Subcutaneous abdominal adipose tissue (tissue), 5 donors: Measurements from ENCODE around the gene PIP5K1A.

Source experiments
- H3K27ac ChIP-seq: one replicate; pipeline ENCODE4 v1.7.0; 2013; ENCODE audit warnings: low read depth, mild to moderate bottlenecking, inconsistent platforms, low read length, moderate library complexity
- H3K27me3 ChIP-seq, 5 donors: one replicate each; pipeline ENCODE4 v1.7.0; 2013; ENCODE audit warnings: low read length in 5 of 5, inconsistent platforms in 1 of 5; ENCODE audit not compliant: control insufficient read depth in 5 of 5, insufficient read depth in 4 of 5
- H3K36me3 ChIP-seq, 5 donors: one replicate each; pipeline ENCODE4 v1.7.0; 2013; ENCODE audit warnings: low read length in 5 of 5; ENCODE audit not compliant: control insufficient read depth in 5 of 5, insufficient read depth in 5 of 5
- H3K4me1 ChIP-seq, 5 donors: one replicate each; pipeline ENCODE4 v1.7.0; 2013; ENCODE audit warnings: low read length in 5 of 5, mild to moderate bottlenecking in 3 of 5, moderate library complexity in 1 of 5; ENCODE audit not compliant: control insufficient read depth in 5 of 5, insufficient read depth in 5 of 5
- H3K4me3 ChIP-seq, 5 donors: one replicate each; pipeline ENCODE4 v1.7.0; 2013; ENCODE audit warnings: low read length in 5 of 5, low read depth in 1 of 5
- H3K9ac ChIP-seq, 5 donors: one replicate each; pipeline ENCODE4 v1.7.0; 2013; ENCODE audit warnings: low read length in 5 of 5, mild to moderate bottlenecking in 4 of 5, moderate library complexity in 3 of 5
- H3K9me3 ChIP-seq, 5 donors: one replicate each; pipeline ENCODE4 v1.7.0; 2013; ENCODE audit warnings: low read length in 5 of 5; ENCODE audit not compliant: control insufficient read depth in 5 of 5
- donor health status: healthy.
- donor health status: healthy.
- donor health status: healthy.
- donor health status: healthy.
- donor health status: healthy.

PIP5K1A gene

DNA sequence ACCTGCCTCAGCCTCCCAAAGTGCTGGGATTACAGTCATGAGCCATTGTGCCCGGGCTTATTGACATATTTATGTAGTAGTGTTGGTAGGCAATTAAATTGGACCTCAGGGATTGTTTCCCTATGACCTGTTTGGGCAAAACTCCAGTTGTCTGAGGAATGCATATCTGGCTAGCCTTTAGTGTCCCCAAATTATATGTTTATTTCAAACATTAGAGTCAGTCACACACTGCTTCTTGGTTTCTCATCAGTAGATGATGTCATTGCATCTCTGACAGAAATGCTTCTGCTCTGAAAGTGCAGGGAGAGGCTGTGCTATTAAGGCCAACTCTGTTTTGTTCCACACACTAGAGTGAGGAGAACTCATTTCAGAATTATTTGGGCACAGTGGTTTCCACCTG, 12.5 kb downstream of the PIP5K1A start:
- Histone ChIP-seq H3K36me3 (peaks cover 0 to 37% (median 16%) of the 10 kb centered on the region in 5 donors), H3K4me1 (peaks cover 0 to 9% (median 3%) of the 10 kb centered on the region in 5 donors)

DNA sequence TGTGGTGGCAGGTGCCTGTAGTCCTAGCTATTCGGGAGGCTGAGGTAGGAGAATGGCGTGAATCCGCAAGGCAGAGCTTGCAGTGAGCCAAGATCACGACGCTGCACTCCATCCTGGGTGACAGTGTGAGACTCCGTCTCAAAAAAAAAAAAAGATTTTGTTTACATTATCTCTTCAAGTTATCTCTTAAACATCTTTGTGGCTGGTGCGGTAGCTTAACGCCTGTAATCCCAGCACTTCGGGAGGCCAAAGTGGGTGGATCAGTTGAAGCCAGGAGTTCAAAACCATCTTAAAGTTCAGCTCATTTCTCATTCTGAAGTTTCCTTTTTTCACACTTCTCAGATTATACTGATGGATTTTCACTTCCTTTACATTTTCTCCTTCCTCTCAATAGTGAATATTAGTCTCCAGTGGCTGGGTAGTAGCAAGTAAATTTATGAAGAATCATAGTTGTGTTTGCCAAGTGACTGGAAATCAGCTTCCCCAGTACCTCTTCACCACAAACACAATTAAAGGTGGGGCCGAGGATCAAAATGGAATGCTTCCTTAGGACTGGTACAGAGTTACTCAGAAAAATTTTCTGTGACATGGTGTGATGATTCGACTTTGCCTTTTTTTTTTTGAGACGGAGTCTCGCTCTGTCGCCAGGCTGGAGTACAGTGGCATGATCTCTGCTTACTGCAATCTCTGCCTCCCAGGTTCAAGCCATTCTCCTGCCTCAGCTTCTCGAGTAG, 13.8 kb downstream of the PIP5K1A start:
- no peaks in the 10 kb centered on the region for H3K9me3 ChIP-seq
- peaks cover 0 to 9% (median 3%) of the 10 kb centered on the region in 5 donors for H3K4me1 ChIP-seq
- H3K27ac ChIP-seq = no peak overlapping the region
- no peaks in the 10 kb centered on the region for H3K27me3 ChIP-seq
- peaks cover 0 to 29% (median 14%) of the 10 kb centered on the region in 5 donors for H3K36me3 ChIP-seq
- H3K9ac ChIP-seq = no peak overlapping the region
- no peak overlapping the region for H3K4me3 ChIP-seq

More for the DNA sequence above, 12.5 kb downstream of the PIP5K1A start:
- H3K9ac ChIP-seq = no peak overlapping the region
- no peaks in the 10 kb centered on the region for H3K27me3 ChIP-seq
- H3K9me3 ChIP-seq = no peaks in the 10 kb centered on the region
- no peak overlapping the region for H3K27ac ChIP-seq
- H3K4me3 ChIP-seq = no peak overlapping the region

GRCh38 chr1:151213560-151213959, 15.2 kb downstream of the PIP5K1A start:
- H3K27me3 ChIP-seq = no peaks in the 10 kb centered on the region
- H3K9me3 ChIP-seq = no peaks in the 10 kb centered on the region
- no peak overlapping the region for H3K4me3 ChIP-seq
- H3K9ac ChIP-seq = peak overlapping the region in 1 of 5 donors; percentile 41
- peaks cover 1 to 11% (median 3%) of the 10 kb centered on the region in 5 donors for H3K4me1 ChIP-seq
- H3K27ac ChIP-seq = no peak overlapping the region
- peaks cover 0 to 19% (median 5%) of the 10 kb centered on the region in 5 donors for H3K36me3 ChIP-seq

GRCh38 chr1:151221616-151222015, 23.3 kb downstream of the PIP5K1A start:
- Histone ChIP-seq H3K9me3 (no peaks in the 10 kb centered on the region), H3K36me3 (peaks cover 7 to 20% (median 8%) of the 10 kb centered on the region in 5 donors), H3K27me3 (no peaks in the 10 kb centered on the region), H3K4me1 (peaks cover 0 to 14% (median 2%) of the 10 kb centered on the region in 5 donors), H3K4me3 (no peak overlapping the region), H3K27ac (no peak overlapping the region), H3K9ac (no peak overlapping the region)

GRCh38 chr1:151222130-151222529, 23.8 kb downstream of the PIP5K1A start:
- no peak overlapping the region for H3K4me3 ChIP-seq
- H3K9me3 ChIP-seq = no peaks in the 10 kb centered on the region
- no peaks in the 10 kb centered on the region for H3K27me3 ChIP-seq
- peaks cover 0 to 14% (median 2%) of the 10 kb centered on the region in 5 donors for H3K4me1 ChIP-seq
- H3K9ac ChIP-seq = no peak overlapping the region
- peaks cover 10 to 22% (median 11%) of the 10 kb centered on the region in 5 donors for H3K36me3 ChIP-seq
- H3K27ac ChIP-seq = no peak overlapping the region

- no peak overlapping the region for H3K9ac ChIP-seq
- H3K4me1 ChIP-seq = no peaks in the 10 kb centered on the region
- H3K27me3 ChIP-seq = no peaks in the 10 kb centered on the region
- no peak overlapping the region for H3K27ac ChIP-seq
- H3K9me3 ChIP-seq = no peaks in the 10 kb centered on the region
- H3K4me3 ChIP-seq = no peak overlapping the region
- H3K36me3 ChIP-seq = peaks cover 43 to 99% (median 89%) of the 10 kb centered on the region in 5 donors
Observed at GRCh38 chr1:151235235-151235634, 36.9 kb downstream of the PIP5K1A start.

GRCh38 chr1:151237678-151238466, 39.5 kb downstream of the PIP5K1A start:
- no peak overlapping the region for H3K9ac ChIP-seq
- no peak overlapping the region for H3K27ac ChIP-seq
- no peaks in the 10 kb centered on the region for H3K4me1 ChIP-seq
- H3K27me3 ChIP-seq = no peaks in the 10 kb centered on the region
- no peaks in the 10 kb centered on the region for H3K9me3 ChIP-seq
- no peak overlapping the region for H3K4me3 ChIP-seq
- H3K36me3 ChIP-seq = peaks cover 44 to 94% (median 88%) of the 10 kb centered on the region in 5 donors

GRCh38 chr1:151238467-151238739, 40.1 kb downstream of the PIP5K1A start:
- Histone ChIP-seq H3K4me1 (no peaks in the 10 kb centered on the region), H3K27ac (peak overlapping the region; percentile 11), H3K36me3 (peaks cover 50 to 94% (median 90%) of the 10 kb centered on the region in 5 donors), H3K4me3 (no peak overlapping the region), H3K9me3 (no peaks in the 10 kb centered on the region), H3K9ac (no peak overlapping the region), H3K27me3 (no peaks in the 10 kb centered on the region)

GRCh38 chr1:151242442-151242841, 44.1 kb downstream of the PIP5K1A start:
- Histone ChIP-seq H3K4me1 (no peaks in the 10 kb centered on the region), H3K4me3 (no peak overlapping the region), H3K36me3 (peaks cover 47 to 92% (median 89%) of the 10 kb centered on the region in 5 donors), H3K9me3 (no peaks in the 10 kb centered on the region), H3K27me3 (no peaks in the 10 kb centered on the region), H3K27ac (no peak overlapping the region), H3K9ac (no peak overlapping the region)

- Histone ChIP-seq H3K27me3 (no peaks in the 10 kb centered on the region), H3K36me3 (peaks cover 43 to 91% (median 89%) of the 10 kb centered on the region in 5 donors), H3K4me3 (no peak overlapping the region), H3K9me3 (no peaks in the 10 kb centered on the region), H3K9ac (no peak overlapping the region), H3K27ac (no peak overlapping the region), H3K4me1 (no peaks in the 10 kb centered on the region)
Observed at GRCh38 chr1:151243683-151244216, 45.4 kb downstream of the PIP5K1A start.
